ENCODE data around the gene CELA2A. TPM values are rescaled to one million over a fixed set of nuclear protein-coding genes. Genes with fewer than 3 reads are reported as not detected.
A peak's percentile ranks its signal among the peaks of the same experiment; 100 is the strongest.
"Not testable (repeated sequence)": the region's sequence is repeated elsewhere in the genome, so short reads cannot be mapped to it uniquely, and the experiment has no call there.

The CELA2A gene
- total RNA-seq, 4 donors from 2014 or later = 0.42 to 9.3 (median 1.5) TPM

GRCh38 chr1:15434739-15435138 lies 21.8 kb upstream of the CELA2A start:
- 64 to 68% methylated on average over 8 of the region's 8 CpGs for whole genome bisulfite sequencing, 2 donors

GRCh38 chr1:15435239-15436077 lies 21.1 kb upstream of the CELA2A start:
- Histone ChIP-seq H3K27me3 (no peaks in the 10 kb centered on the region), H3K36me3 (peaks cover 0 to 4% (median 0%) of the 10 kb centered on the region in 3 donors), H3K4me1 (no peaks in the 10 kb centered on the region), H3K9me3 (no peaks in the 10 kb centered on the region), H3K27ac (no peak overlapping the region), H3K4me3 (no peak overlapping the region)
- DNase-seq (ENCODE audit: low spot score in 2 of 2) = no peak
- 86 to 91% methylated on average over 17 of the region's 17 CpGs for WGBS, 2 donors
- TF ChIP-seq EP300 (IDR thresholded peaks at IDR 0.05) = no peak
- TF ChIP-seq CTCF (IDR thresholded peaks at IDR 0.05) = no peak
- no peak for TF ChIP-seq POLR2A (IDR thresholded peaks at IDR 0.05)

More at GRCh38 chr1:15434739-15435138, 21.8 kb upstream of the CELA2A start:
- H3K9me3 ChIP-seq; DNase-seq (ENCODE audit: low spot score in 2 of 2); H3K27me3 ChIP-seq; H3K4me1 ChIP-seq; H3K27ac ChIP-seq; H3K36me3 ChIP-seq; H3K4me3 ChIP-seq: not testable (repeated sequence)
- TF ChIP-seq EP300 (IDR thresholded peaks at IDR 0.05) = peak in 1 of 2 donors; percentile 34

GRCh38 chr1:15436881-15437442 lies 19.6 kb upstream of the CELA2A start:
- Histone ChIP-seq H3K9me3 (no peaks in the 10 kb centered on the region), H3K36me3 (no peaks in the 10 kb centered on the region), H3K4me3 (no peak overlapping the region), H3K27me3 (no peaks in the 10 kb centered on the region), H3K4me1 (no peaks in the 10 kb centered on the region), H3K27ac (no peak overlapping the region)
- no peak for DNase-seq (ENCODE audit: low spot score in 2 of 2)
- TF ChIP-seq EP300 (IDR thresholded peaks at IDR 0.05) (no peak), CTCF (IDR thresholded peaks at IDR 0.05) (no peak), POLR2A (IDR thresholded peaks at IDR 0.05) (no peak)
- 86 to 90% methylated on average over 6 of the region's 6 CpGs for WGBS, 2 donors

- Histone ChIP-seq H3K4me1 (no peaks in the 10 kb centered on the region), H3K27me3 (no peaks in the 10 kb centered on the region)
- WGBS, 2 donors = 92 to 93% methylated on average over 14 of the region's 14 CpGs
Measured at GRCh38 chr1:15439325-15439724, 17.2 kb upstream of the CELA2A start.

GRCh38 chr1:15440357-15440756 lies 16.2 kb upstream of the CELA2A start:
- no peaks in the 10 kb centered on the region for H3K27me3 ChIP-seq
- no peak overlapping the region for H3K27ac ChIP-seq
- H3K4me1 ChIP-seq = no peaks in the 10 kb centered on the region
- no peaks in the 10 kb centered on the region for H3K9me3 ChIP-seq
- WGBS, 2 donors = 87 to 90% methylated on average over 13 of the region's 13 CpGs
- H3K36me3 ChIP-seq = no peaks in the 10 kb centered on the region
- no peak for DNase-seq (ENCODE audit: low spot score in 2 of 2)
- TF ChIP-seq CTCF (IDR thresholded peaks at IDR 0.05) (no peak), POLR2A (IDR thresholded peaks at IDR 0.05) (no peak), EP300 (IDR thresholded peaks at IDR 0.05) (no peak)
- H3K4me3 ChIP-seq = no peak overlapping the region

More at GRCh38 chr1:15439325-15439724, 17.2 kb upstream of the CELA2A start:
- TF ChIP-seq POLR2A (IDR thresholded peaks at IDR 0.05) (no peak), CTCF (IDR thresholded peaks at IDR 0.05) (no peak), EP300 (IDR thresholded peaks at IDR 0.05) (no peak)
- Histone ChIP-seq H3K27ac (no peak overlapping the region), H3K9me3 (no peaks in the 10 kb centered on the region), H3K4me3 (no peak overlapping the region), H3K36me3 (no peaks in the 10 kb centered on the region)
- no peak for DNase-seq (ENCODE audit: low spot score in 2 of 2)

Data from tibial nerve (tissue), 4 donors.